GM19324 (cell line): Measurements from ENCODE around the gene EXD2.

Experiments used
- ATAC-seq: cut with Tn5 transposase; IDR thresholded peaks from one replicate; pipeline ENCODE4 v1.9.1; 2021; ENCODE audit warnings: mild to moderate bottlenecking, moderate library complexity; ENCODE audit not compliant: unreplicated experiment, low FRiP score

Gene EXD2

DNA sequence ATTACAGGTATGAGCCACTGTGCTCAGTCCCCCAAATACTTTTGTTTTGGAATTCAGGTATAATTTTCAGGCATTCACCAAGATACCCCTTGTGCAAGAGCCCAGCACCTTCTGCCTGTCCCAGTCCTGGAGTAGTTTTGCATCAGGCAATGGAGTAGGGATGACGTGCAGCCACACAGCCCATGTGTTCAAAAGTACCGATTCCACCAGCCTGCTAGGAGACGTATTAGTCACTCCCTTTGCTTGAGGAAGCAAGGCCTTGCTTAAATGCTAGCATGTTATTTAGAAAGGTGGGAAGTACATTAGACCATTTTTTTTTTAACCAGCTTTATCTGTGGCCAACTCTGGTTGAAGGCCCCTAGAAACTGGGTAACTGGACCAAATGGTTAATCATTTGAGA lies 53.6 kb downstream of the EXD2 start:
- no peak for ATAC-seq

GRCh38 chr14:69246331-69246730 lies 55.0 kb downstream of the EXD2 start:
- ATAC-seq, result no peak

- ATAC-seq, result no peak
Measured at GRCh38 chr14:69247676-69248440, 56.6 kb downstream of the EXD2 start.

DNA sequence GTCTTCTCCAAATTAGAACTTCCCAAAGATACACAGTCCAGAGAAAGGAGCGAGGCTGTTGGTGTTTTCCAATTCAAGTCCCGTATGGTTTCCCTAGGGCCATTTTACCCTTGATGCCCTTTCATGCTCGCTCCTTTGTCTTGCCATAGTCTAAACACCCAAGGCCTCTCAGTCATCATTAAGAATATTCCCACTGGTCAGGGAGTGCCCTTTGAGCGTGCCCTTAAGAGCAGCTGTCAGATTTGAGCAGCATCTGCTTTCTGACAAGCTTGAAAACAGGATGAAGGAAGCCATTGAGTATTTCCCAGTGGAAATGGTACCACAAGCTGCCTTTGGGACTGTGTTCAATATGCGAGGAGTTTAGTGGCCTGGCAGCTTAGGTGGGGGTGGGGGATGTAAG lies 58.3 kb downstream of the EXD2 start:
- no peak for ATAC-seq

DNA sequence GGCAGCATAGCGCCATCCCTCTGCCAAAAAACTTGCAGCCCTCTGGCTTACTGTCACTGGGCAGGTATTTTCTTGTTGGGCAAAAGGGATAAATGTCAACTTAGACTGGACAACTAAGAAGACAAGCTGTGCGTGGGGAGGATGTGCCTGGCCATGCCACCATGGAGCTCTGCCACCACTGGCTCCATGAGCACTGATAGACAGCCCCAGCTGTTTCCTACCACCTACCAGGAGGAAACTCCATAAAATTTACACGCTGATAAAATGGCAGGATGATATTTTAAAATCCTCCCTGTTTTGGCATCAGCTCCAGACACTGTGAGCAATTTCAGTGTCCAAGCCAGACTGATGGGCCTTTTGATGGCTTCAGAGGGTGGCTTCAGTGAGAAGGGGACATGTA lies 61.6 kb downstream of the EXD2 start:
- ATAC-seq, result no peak

DNA sequence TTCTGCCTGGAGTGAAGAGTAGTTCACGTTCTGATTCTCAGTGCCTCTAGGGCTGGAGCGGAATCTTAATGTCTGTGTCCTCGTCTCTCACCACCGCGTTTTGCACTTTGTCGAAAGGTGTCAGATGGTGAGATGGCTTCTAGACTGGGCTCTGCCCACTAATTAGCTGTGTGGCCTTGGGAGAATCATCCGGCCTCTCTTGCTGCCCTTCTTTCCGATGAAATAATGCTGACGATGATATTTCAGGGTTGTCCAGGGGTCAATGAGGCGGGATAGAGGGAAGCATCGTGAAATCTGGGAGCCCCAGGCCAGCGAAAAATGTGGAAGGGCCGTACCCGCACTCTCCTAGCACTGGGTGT lies 67.8 kb downstream of the EXD2 start:
- ATAC-seq, result no peak

DNA sequence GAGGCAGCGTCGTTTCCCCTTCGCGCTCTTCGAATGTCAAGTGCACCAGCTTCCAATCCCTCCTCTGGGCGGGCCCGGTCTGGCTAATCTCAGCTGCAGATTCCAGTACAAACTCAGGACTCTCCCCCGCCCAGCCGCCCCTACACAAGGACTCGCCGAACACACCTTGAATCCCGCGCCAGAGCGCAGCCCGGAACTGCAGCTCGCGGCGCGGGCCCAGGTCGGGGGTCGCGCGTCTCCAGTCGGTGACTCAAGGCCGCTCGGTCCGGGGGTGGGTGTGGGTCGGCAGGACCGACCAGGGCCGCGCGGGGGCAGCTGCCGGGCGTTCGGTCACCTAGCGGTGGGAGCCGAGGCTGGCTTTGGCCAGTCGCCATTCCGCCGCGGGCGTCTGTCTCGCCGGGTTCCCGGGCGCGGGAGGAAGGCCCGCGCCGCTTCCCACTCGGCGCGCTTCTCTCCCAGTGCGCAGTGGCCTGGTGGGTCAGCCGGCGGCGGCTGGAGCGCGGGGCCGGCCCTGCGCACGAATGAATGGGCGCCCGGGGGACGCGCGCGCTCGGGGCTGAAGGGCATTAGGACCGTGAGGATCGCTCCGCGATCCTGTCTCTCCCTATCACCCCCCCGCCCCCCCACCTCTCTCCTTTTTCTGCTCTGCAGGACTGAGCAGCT lies 68.4 kb downstream of the EXD2 start, which contains the start of gene GALNT16:
Gene GALNT16, plus strand, starts transcription at position 632 of the 663 bp plus-strand sequence. CDS start 133 bp downstream, outside the sequence.
- ATAC-seq, result no peak

DNA sequence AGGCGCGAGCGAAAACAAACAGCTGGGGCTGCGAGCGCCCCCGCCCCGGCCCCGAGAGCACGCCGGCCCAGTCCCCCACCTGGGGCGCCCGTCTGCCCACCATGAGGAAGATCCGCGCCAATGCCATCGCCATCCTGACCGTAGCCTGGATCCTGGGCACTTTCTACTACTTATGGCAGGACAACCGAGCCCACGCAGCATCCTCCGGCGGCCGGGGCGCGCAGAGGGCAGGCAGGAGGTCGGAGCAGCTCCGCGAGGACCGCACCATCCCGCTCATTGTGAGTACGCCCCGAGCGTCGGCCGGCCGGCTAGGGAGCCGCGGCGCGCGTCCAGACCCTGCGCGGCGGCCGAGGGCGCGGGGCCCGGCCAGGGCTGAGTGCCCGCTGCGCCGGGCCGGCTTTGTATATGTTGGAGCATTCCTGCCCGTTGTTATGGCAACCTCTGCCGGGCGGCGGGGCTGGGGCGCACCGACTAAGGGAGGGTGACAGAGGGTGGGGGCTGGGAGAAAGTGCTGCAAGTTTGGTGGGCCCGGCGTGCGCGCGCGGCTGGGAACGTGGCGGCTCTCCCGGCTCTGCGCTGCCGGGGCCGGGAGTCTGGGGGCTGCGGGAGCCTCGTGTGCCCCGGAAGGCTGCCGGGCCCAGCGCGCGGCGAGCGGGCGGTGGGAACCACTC lies 69.0 kb downstream of the EXD2 start:
- ATAC-seq, result no peak

GRCh38 chr14:69260861-69261564 lies 69.7 kb downstream of the EXD2 start:
- ATAC-seq, result no peak

GRCh38 chr14:69261761-69262331 lies 70.5 kb downstream of the EXD2 start:
- no peak for ATAC-seq

DNA sequence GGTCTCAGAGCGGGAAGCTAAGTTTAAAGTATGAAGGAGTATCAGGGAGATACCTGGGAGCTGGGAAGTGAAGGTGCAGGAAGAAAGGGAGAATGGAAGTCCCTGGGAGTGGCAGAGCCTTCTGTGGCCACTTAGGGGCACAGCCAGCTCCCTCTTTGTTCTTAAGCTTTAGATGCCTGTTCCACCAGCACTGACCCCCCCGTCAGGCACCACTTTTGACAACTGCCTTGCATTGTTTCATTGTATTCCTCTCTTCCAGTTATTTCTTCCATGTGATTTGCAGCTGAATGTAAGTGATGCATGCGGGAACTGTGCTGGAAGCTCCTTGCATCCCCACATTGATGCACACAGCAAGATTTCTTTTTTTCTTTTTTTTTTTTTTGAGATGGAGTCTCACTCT lies 71.2 kb downstream of the EXD2 start:
- ATAC-seq, result no peak

DNA sequence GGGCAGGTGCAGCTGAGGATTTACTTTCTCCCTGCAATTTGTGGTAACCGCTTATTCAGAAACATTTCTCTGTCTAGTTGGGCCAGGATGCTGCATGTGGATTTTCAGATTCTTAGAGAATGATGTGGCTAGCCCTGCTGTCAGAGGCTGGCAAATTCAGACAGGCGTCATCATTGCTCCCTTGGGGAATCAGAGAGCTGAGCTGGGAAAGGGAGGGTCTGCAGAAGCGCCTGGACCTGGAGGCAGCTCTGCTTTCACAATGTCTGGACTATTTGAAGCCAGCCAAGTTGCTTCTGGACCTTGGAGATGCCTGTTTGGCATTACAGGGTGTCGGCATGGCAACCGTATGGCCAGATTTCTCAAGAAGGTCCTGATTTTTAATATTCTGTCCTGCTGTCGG lies 72.1 kb downstream of the EXD2 start:
- ATAC-seq, result no peak

GRCh38 chr14:69263771-69264170 lies 72.5 kb downstream of the EXD2 start:
- no peak for ATAC-seq

GRCh38 chr14:69266572-69267345 lies 75.5 kb downstream of the EXD2 start:
- ATAC-seq, result no peak

GRCh38 chr14:69267492-69267891 lies 76.2 kb downstream of the EXD2 start:
- ATAC-seq, result no peak

GRCh38 chr14:69268223-69268622 lies 76.9 kb downstream of the EXD2 start:
- no peak for ATAC-seq

DNA sequence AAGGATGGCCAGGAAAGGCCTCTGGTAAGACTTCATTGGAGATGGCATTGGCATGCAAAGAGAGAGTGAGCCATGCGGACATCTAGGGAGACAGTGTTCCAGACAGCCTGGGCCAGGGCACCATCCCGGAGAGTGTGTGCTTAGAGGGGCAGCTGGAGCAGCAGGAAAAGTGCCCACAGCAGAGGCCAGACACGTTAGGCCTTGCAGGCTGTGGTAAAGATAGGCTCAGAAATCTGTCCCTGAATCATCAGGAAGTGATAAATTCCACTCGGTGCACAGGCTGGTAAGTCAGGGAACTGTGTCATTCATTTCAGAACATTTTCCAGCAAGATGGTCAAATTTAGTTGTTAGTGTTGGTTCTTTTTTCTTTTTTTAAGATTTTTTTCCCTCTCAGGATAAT lies 77.5 kb downstream of the EXD2 start:
- ATAC-seq, result no peak

DNA sequence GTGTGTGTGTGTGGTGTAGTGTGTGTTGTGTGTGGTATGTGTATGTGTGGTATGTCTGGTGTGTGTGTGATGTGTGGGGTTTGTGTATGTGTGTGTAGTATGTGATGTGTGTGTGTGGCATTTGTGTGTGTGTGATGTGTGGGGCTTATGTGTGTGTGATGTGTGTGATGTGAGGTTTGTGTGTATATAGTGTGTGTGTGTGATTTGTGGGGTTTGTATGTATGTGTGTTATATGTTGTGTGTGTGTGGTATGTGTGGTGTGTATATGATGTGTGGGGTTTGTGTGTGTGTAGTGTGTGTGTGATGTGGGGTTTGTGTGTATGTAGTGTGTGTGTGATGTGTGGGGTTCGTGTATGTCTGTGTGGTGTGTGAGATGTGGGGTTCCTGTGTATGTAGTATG lies 78.1 kb downstream of the EXD2 start:
- ATAC-seq, result no peak

DNA sequence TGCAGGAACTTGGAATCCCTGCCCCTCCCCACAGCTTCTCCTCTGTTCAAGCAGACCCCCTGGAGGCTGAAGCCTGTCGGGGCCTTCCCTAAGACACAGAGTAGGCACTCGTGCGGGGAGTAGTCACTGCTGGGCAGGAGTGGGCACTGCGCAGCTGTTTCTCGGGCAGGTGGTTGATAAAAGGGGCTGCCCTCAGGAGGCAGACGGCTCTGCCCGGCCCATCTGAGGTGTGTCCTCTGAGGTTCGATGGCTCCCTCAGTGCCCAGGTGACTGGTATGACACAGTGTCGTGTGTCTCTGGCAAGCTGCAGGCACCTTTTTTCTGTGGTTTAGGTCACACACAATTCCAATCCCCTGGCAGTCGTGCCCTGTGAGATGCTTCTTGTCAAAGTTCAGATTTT lies 78.8 kb downstream of the EXD2 start:
- no peak for ATAC-seq
